ENCODE data around the gene MBD2.
A peak's percentile ranks its signal among the peaks of the same experiment; 100 is the strongest.
"Not testable (repeated sequence)": the region's sequence is repeated elsewhere in the genome, so short reads cannot be mapped to it uniquely, and the experiment has no call there.

MBD2 gene

DNA sequence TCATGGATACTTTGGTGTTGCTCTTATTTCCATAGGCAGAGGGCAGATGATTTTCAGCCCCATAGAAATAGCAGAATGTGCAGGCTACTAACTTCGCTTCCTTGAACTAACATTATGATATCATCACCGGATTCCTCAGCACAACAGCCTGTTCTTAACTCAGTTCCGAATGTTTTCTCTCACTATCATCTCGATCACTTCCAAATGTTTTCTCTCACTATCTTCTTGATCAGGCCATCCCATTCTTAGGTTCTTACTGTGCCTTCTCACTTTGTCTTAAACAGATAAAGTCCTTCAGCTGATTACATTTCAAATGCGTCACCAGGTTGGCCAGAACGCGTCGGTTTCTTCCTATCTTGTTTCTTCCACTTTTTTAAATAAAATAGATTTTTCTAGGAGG, 11.4 kb upstream of the MBD2 start:
- no peak for DNase-seq (ENCODE audit: low read depth)

DNA sequence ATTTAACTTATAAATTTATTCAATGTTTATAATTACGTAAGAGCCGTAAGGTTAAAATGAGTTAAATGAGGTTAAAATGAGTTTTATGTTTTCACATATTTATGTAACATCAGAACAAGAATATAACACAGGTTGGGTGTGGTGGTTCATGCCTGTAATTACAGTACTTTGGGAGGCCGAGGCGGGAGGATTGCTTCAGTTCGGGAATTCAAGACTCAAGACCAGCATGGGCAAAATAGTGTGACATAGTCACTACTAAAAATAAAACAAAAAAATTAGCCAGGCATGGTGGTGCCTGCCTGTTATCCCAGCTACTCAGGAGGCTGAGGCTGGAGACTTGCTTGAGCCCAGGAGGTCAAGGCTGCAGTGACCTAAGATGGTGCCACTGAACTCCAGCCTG, 9.3 kb upstream of the MBD2 start:
- no peak for DNase-seq (ENCODE audit: low read depth)

DNA sequence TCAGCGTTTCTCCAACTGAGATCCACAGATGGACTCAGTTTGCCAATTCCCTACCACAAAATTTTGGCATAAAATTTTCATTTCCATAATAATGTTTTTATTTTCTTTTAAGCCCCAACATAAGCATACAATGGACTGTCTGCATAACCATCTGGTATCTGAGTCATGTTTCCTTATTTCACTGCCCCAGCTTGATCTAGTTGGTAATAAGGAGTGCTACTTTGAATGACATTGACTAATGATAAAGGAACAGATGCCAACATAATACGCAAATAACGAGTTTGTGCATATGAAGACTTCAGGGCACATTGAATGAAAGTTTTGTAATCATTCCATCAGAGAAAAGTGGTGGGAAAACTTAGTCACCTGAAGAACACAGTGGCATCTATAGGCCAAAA, 8.8 kb upstream of the MBD2 start:
- DNase-seq (ENCODE audit: low read depth): no peak

DNA sequence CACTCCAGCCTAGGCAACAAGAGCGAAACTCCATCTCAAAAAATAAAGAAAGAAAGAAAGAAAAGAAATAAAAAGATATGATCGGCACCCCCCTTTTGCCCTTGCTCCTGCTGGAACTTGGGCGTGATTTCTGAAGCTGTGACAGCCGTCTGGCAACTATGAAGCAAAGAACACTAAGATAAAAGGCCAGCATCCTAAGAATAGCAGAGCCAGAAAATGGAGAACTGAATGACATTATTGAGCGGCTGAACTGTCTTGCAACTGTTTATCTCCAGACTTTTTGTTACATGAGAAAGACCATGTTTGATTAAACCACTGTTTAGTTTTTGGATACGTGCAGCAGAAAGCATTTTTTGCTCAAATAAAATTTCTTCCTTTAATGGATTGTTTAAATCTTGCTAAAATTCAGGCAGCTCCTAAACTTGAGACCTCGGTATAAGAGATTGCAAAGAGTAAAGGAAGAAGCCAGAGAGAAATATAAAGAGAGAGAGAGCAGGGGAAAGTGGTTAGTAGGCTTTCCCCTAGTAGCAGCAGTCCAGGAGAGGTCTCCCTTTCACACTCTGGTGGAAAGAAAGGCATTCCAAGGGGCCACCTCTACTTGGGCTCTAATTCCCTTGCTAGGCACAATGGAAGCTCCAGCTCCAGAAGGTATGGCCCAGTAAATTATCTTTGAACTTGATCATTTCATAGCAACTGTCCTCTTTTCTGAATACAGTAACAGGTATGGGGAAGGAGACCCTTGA, 8.2 kb upstream of the MBD2 start:
- no peak for DNase-seq (ENCODE audit: low read depth)

DNA sequence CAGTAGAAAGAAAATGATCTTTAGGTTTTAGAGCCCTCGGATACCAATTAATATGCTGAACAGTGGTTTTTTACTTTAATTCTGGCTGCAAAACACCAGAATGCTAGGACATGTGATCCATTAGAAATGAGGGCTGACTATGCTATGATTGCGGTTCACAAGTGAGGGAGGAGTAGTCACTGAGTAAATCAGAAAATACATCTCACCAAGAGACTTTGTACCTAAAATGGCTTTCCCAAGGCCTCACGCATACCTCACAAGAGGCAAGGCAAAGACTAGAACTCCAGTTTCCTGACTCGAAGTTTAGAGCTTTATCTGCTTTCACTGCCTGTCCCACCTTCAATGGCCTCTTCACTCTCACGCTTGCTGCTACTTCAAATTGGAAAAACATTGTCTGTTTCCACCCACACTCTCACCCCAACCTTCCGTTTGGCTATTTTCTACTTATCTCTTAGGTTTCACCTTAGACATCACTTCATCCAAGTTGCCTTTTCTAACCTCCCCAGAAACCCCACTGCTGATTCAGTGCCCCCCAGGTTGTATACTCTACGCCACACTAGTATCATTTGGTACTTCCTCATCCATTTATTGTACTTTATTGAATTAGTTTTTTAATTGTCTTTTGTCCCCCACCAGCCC, 5.1 kb upstream of the MBD2 start:
- DNase-seq (ENCODE audit: low read depth): no peak

DNA sequence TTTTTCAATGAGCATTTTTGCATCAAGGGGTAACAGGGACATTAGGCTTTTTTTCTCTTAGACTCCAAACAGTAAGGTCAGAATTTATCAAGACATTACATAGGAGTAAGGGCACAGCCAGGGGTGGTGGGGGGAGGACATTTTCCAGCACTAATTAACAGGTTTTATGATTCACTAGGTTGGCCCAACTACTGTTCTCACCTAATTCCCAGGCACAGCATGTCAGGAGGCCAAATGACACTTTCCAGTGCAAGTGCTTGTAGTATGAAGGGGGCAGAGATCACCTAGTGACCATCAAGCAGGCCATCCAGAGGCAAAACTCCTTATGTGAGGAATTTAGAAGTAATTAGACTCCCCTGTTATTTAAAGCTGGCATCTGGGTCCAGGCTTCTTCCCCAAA, 3.9 kb upstream of the MBD2 start:
- no peak for DNase-seq (ENCODE audit: low read depth)

DNA sequence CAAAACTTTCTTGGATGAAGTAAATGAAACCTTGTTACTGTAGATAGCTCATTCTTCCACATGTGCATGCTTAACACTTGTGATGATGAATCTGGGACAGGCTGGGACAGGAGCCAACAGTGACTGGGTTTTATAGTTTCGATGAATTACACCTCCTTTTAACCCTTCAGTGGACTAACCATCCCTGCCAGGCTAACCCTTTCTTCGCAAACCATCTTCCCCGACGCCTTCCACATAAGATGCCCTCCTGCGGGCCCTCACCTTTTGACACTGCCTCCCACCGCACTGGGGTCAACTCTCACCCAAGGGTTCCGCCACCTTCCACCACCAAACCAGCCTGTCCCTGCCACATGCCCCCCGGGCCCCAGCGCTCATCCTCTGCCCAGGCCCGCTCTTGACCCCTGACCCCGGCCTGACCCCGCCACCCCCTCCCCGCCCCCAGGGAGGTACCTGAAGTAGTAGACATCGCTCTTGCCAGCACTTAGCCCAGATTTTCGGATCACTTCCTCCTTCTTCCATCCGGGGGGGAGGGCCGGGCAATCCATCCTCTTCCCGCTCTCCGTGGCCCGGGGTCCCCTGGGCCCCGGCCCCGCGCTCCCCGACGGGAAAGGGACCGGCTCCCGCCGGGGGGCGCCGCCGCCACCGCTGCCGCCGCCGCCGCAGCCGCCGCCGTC, 764 bp downstream of the MBD2 start:
- DNase-seq (ENCODE audit: low read depth): peak; percentile 16

DNA sequence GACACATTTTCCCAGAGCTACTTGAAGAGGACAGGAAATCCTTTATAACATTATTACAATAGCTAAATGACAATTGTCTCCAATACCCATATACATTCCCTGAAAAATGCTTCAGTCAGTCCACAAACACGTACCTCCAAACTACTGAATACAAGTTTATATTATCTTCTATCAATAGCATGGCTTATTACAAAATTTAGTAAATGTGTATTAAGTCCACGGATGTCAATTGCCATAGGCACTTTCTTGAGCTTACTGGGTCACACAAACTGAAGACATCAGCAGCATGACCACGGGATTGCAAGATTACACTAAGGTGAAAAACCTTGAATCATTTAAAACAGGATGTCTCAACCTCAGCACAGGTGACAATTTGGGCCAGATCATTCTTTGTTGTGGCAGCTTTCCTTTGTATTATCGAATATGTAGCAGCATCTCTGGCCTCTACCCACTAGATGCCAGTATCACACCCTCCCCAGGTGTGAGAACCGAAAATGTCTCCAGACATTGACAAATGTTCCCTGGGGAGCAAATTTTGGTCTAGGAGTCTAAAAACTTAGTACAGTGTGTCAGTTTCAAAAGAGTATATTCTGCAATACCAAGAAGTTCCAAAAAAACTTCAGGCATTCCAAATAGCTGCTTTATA, 1.4 kb downstream of the MBD2 start:
- DNase-seq (ENCODE audit: low read depth): peak; percentile 31

DNA sequence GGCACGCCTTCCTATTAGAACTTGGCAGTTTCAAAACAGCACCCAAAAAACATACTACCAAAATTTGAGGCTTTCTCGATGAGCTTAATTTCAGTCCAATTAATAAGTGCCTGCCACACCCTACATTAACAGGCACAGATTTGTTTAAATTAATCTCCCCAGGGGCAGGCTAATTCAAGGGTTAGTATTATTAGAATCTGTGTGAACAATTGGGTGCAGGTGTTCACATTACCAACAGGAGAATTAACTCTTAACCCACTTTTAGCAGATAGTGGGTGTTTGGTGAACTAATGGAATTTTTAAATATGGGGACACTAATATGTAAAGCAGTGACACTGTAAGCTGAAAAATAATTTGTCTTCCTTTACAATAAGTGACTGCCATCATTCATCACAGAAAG, 4.1 kb downstream of the MBD2 start:
- no peak for DNase-seq (ENCODE audit: low read depth)

DNA sequence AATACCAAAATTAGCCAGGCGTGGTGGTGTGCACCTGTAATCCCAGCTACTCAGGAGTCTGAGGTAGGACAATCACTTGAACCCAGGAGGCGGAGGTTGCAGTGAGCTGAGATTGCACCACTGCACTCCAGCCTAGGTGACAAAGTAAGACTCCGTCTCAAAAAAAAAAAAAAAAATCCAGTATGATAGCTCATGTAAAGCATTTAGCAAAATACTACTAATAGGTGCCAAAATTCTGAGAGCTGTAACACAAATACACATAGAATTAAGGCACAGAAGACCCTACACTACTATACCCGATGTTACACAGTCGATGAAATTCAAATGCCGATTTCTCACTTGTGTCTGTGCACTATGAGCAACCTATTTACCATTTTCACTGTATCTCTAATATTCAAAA, 5.7 kb downstream of the MBD2 start:
- DNase-seq (ENCODE audit: low read depth): not testable (repeated sequence)

DNA sequence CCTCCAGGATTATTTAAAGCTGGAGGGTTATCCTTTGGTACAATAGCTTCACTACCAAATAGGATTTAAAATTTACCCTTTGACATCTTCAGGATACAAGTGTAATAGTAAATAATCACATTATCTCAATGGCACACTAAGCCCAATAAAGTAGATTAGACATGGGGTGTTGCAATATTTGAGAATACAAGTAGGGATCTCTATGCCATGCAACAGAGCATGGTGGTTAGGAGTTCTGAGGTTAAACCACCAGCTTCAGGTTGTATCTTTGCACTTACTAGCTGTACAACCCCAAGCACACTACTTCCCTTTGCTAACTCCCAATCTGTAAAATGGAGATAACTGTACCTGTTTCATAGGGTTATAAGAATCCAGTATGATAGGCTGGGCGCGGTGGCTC, 6.2 kb downstream of the MBD2 start:
- DNase-seq (ENCODE audit: low read depth): no peak

DNA sequence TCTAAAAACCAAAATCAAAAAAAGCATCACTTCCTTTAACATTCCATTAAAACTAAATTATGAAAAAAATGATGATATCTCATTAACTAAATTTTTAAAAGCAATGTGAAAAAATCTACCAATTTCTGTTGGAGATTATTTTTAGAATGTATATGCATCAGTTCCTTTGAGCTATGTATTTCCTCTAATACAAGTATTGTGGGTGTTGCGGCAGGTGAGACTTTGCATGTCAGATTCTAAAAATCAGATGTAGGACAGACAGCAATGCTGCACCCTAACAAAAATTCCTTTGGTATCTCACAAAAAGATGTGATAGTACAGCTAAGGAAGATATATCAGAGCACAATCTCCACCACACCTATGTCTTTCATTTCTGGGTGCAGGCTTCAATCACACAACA, 6.8 kb downstream of the MBD2 start:
- no peak for DNase-seq (ENCODE audit: low read depth)

DNA sequence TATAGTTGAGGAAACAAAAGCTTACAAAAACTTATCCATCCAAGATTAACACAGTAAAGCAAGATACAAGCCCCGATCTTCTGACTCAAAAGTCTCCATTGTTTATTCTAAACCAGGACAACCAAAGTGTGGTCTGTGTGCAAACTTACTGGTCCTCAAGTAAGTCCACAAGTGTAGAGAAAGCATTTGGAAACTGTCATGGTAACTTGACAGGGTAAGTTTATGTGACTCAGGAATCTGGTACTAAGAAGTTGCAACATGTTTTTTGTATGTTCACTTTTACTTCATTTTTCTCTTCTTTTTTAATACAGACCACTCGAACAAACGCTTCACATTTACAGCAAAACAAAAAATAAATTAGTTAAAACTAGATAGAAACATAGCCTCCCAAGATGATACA, 9.4 kb downstream of the MBD2 start:
- no peak for DNase-seq (ENCODE audit: low read depth)

DNA sequence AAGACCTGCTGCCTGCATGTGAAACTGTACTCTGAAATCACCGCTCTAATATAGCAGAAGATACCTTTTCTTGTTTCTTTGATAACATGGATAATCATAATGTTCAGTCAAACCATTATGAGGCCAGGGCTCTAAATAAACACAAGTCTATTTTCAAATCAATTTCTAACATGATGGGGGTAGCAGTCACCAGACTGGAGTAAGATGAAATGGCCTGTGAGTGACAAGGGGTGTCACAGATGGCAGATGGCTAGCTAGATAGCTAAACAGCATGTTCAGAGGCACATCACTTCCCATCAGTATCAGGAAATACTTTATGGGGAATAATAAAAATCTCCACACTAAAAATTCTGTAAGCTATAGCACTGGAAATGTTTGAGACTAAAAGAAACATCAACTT, 14.0 kb downstream of the MBD2 start:
- no peak for DNase-seq (ENCODE audit: low read depth)

DNA sequence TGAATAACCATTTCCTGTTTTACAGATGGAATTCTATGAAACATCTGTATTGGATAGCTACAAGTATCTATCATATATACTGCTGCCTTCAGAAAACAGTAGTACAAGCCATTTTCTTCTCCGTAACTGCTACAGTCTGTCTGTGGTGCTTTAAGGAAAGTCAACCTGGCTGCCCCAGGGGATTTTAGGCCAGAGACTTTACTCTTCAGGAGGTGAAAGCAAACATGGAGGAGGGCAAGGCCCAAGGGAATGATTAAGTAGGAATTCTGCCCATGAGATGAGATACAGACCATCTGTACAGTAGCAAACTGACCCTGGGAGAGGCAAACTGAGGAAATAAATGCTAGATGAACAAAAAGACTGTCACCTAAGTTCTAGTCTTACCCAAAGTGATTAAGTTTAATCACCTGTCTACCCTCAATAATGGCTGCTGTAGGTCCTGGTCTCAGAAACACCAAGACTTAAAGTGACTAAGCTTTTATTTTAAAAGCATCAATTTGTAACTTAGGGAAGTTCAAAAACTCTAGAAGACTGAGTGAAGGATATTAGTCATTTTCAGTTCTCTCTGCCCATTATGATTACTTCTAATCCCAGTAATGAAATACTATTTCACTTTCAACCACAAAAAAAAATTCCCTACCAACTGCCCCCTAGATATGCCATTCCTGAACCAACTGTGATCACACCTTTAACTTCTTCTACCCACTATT, 14.8 kb downstream of the MBD2 start:
- no peak for DNase-seq (ENCODE audit: low read depth)

DNA sequence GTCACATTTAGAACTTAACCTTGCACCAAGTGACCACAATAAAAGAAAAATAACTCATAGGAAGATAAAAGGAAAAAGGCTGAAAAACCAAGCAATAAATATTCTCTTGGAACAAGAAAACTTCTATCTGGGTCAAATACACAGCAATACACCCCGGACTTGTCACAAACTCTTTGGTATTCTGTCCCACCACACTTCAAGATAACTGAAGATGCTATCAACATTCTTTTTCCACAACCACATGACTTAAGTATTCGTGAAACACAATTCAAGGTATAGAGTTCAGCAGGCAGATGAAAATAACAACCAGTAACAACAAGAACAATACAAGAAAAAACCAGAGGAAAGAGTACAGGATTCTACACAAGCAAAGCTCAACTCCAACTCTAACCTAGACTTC, 18.0 kb downstream of the MBD2 start:
- no peak for DNase-seq (ENCODE audit: low read depth)

DNA sequence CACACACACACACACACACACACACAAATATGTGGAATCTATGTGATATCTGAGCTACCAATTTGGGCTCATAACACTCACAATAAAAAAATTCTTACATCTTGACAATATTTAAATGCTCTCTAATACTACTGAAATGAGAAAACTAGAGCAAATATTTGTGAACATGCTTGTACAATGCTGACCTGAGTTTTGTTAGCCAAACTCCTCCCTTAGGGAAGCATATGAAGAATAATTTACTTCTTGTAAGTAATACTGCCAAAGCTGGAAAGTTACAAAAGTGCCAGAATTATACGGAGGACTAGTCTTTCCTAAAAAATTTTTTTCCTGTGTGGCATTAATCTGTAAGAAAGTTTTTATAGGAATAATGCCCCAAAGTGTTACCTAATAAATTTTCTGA, 18.5 kb downstream of the MBD2 start:
- DNase-seq (ENCODE audit: low read depth): no peak

DNA sequence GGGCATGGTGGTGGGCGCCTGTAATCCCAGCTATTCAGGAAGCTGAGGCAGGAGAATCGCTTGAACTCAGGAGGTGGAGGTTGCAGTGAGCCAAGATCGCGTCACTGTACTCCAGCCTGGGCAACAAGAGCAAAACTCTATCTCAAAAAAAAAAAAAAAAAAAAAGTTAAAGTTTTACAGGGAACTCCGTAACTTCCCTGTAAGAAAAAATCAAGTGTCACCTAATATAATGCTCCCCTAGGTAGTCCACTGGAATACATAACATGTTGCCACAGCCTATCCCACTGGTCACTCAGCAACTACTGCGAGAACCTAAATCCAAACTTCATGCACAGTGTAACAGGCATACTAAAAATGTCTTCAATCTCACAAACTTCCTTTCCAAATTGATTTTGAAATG, 19.0 kb downstream of the MBD2 start:
- not testable (repeated sequence) for DNase-seq (ENCODE audit: low read depth)

DNA sequence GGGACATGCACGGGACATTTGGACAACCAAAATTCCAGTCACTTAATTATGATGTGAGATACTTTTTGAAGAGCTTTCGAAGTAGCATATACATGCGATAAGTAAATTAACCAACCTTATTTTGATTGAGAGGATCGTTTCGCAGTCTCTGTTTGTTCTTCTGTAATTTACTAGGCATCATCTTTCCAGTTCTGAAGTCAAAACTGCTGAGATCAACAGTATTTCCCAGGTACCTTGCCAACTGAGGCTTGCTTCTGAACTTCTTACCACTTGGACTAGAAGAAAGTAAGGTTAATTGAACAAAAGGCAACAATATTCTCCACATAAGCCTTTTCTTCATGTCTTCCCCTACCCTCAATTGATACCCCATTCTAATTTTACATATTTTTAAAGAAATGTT, 19.6 kb downstream of the MBD2 start:
- no peak for DNase-seq (ENCODE audit: low read depth)

DNA sequence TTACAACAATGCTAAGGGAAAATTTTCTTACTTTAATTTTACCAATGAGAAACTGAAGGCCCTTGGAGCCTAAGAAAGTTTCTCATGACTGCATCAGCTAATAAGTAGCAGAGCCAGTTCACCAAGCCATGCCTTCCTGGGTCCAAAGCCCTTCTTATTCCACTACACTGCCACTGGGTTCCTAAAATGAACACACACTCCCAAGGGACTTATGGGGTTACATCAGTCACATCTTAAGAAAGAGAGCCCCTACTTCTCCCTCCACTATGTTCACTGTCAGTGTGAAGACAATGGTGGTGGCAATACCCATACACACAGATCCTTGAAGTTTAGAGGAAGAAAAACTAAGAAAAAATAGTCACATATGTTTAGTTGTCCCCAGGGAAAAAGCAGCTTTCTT, 20.6 kb downstream of the MBD2 start:
- DNase-seq (ENCODE audit: low read depth): no peak

DNA sequence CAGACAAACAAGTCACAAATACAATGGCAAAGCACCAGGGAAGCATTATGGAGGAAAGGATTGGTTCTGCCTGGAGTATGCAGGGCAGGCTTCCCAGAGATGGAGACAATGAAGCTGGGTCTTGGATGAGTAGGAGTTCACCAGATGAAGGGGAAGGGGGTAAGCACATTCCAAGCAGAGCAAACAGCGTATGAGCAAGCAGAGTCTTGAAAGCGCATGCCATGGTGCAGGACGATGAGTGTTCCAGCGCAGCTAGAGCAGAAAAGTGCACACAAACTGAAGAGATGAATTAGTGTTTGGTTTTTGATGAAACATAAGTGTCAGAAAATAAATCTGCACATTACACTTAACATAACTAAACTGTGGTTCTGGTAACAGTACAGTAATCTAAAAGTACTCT, 21.6 kb downstream of the MBD2 start:
- no peak for DNase-seq (ENCODE audit: low read depth)

DNA sequence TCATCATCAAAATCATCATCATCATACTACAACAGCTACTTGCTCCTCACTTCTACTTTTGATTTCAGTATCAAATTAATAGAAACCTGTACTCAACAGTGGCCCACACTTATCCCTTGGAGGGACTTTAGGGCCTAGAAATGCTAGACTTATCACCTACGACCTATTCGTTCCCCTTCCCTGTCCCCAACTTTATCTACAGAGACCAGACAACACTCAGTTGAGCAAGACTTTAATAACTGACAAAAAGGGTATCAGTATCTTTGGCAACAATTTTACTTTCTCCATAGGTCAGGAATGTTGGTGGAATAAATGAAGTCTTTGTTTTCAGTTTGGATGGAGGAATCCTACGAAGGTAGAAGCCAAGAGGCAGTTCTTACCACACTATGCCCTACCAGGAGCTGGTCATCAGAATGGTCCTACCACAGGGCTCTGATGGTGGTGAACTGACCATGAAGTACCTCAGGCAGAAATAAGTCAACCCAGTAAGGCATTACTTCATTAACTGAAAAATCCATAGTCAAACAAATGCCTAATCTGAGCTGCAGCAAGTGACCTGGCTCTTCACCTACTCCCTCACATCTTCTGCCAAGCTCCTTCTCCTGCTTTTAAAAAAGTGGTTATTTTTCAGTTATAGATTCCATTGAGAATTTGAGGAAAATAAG, 26.6 kb downstream of the MBD2 start:
- DNase-seq (ENCODE audit: low read depth): no peak
